AG09319 (cell line): ENCODE measurements around the gene SUSD1.

ENCODE experiments used
- DNase-seq: peaks from one replicate; pipeline ENCODE4 v3.0.0-alpha.2; 2010; ENCODE audit warnings: low read depth; ENCODE audit errors: extremely low read depth
- TF ChIP-seq, protein P1 (sequence below): IDR thresholded peaks from 2 replicates; pipeline ENCODE4 v1.5.1; 2011; ENCODE audit warnings: low read depth, mild to moderate bottlenecking, inconsistent platforms, low read length, moderate library complexity

The SUSD1 gene

DNA sequence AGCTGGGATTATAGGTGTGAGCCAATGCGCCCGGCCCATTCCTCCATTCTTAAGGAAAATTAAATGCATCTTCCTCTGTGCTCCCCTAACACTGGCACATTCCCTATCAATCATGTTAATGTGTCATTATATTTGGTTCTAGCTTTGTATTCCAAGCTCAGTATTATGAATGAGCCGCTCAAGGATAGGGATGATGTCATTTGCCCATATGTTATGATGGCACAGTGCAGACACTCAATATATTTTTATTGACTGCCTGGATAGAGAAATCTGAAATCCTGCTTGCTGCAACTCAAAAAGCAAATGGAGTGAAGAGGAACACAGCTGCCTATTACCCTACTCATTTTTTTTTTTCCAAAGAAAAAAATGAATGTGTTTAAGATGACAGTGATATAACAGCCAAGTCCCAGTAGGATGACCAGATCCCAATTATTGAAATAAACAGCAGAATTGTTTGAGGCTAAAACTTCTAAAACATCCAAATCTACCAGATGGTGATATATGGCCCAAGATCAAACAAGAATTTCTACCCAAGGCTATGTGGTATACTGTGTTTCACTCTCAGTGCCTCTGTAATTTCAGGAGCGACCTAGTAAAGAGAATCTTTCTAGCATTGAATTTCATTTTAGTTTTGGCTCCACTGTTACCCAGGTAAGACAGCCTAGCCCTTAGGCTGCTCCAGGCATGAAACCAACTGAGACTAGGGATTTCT lies 16.3 kb downstream of the SUSD1 start:
- TF ChIP-seq, protein P1, sequence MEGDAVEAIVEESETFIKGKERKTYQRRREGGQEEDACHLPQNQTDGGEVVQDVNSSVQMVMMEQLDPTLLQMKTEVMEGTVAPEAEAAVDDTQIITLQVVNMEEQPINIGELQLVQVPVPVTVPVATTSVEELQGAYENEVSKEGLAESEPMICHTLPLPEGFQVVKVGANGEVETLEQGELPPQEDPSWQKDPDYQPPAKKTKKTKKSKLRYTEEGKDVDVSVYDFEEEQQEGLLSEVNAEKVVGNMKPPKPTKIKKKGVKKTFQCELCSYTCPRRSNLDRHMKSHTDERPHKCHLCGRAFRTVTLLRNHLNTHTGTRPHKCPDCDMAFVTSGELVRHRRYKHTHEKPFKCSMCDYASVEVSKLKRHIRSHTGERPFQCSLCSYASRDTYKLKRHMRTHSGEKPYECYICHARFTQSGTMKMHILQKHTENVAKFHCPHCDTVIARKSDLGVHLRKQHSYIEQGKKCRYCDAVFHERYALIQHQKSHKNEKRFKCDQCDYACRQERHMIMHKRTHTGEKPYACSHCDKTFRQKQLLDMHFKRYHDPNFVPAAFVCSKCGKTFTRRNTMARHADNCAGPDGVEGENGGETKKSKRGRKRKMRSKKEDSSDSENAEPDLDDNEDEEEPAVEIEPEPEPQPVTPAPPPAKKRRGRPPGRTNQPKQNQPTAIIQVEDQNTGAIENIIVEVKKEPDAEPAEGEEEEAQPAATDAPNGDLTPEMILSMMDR: no peak
- DNase-seq: no peak

DNA sequence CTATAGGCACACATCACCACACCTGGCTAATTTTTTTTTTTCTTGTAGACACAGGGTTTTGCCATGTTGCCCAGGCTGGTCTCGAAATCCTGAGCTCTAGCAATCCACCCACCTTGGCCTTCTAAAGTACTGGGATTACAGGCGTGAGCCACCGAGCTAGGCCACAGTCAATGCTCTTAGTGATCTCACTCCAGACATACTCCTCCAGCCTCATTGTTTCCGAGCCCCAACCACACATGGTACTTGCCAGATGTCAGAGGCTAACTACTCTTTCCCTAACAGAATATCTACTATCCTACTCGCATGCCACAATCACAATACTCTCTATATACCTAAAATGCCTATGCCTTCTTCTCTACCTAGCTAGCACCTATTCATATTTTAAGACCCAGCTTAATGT lies 17.1 kb downstream of the SUSD1 start:
- DNase-seq: no peak
- TF ChIP-seq, protein P1: no peak

DNA sequence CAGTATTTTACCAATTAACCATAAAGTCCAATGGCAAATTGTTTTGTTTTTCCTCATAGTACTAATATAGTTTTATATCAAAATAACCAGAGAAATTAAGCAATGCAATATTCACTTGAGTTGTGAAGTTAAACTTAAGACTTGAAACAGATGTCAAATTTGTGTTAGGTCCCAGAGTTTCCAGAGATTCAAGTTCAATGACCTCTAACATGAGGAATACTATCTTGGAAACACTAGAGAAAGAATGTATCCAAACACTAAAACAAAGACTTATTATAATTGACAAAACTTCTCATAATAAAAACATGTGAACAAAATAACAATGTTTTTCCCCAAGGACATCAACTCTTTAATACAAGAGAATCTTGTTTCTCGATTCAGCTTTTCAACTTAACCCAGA lies 18.0 kb downstream of the SUSD1 start:
- DNase-seq: no peak
- TF ChIP-seq, protein P1: no peak

DNA sequence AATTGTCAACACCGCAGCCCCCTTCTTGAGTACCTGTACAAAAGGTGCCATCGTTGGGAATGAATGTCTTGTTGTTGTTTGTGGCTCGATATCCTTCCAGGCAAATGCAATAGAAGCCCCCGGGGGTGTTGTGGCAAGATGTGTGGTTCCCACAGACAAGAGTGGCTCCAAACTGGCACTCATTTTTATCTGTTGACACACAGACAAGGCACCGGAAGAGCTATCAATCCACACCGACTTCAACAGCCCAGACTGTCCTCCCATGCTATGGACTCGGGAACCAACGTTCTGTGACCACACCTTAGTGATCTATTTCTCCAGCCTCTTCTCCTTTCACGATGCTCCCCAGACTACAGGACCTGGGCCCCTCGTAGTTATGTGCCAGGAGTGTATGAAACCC lies 25.9 kb downstream of the SUSD1 start:
- TF ChIP-seq, protein P1: no peak
- no peak for DNase-seq

DNA sequence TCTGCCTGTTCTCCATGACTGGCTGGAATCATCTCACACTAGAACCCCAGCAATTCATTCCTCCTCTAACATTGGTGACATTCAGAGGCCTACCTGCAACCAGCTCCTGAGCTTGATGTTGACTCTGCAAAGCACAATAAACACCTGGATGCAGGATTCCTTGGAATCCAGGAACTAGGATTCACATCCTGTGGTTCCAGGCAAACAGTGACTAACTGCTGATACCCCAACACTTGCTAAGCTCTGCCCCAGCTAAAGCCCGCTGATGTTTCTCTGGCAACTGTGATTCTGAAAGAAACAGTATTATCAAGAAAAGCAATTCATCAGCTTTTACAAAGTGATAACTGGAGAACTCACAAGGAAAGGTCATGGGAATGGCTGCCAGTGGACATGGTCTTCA lies 29.2 kb downstream of the SUSD1 start:
- no peak for DNase-seq
- TF ChIP-seq, protein P1: no peak

DNA sequence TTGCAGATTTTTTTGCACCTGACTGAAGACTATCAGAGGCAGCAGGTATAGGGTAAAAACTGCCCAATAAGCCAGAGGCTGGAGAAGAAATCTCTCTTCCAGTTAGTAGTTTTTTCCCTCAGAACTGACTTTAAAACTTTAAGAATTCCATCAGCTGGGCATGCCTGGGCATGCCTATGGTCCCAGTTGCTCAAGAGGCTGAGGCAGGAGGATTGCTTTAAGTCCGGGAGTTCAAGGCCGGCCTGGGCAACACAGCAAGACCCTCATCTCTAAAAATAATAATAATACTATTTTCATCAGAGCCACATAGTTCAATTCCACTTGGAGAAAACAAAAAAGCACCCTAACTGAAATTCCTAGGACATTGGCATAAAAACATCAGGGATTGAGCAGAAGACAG lies 30.3 kb downstream of the SUSD1 start:
- DNase-seq: no peak
- TF ChIP-seq, protein P1: no peak

DNA sequence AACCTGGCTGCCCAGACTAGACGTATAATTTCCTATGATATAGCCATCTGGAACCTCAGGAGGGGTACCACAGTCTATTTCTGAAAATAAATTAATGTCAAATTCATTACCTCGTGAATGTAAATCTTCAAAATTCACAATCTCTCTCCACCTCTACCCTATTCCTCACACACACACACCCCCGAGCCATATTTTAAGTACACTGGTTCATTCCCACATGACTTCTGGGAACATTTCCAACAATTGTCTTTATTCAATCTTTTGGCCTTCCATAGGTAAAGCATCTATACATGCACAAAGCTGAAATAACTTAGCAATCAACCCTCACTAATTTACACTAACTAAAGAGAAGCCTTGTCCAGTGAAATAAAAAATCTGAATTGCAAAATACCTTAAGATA lies 32.7 kb downstream of the SUSD1 start:
- TF ChIP-seq, protein P1: no peak
- DNase-seq: no peak
